Upper lobe of left lung (tissue), 4 donors: ENCODE results near the gene WDR44.

Experiments used
- CTCF ChIP-seq, 6 experiments: fragments of 450-650 bp in 4 of 6; fragments of 200-600 bp in 2 of 6; sonication (generic) in 2 of 6; IDR thresholded peaks; one replicate each; pipeline ENCODE4 v1.5.1; 2016 to 2019; ENCODE audit warnings: antibody characterized with exemption in 6 of 6
- EP300 ChIP-seq, 4 donors: sonication (generic); formaldehyde crosslinking; IDR thresholded peaks; one replicate each; pipeline ENCODE4 v1.5.1; 2017; ENCODE audit warnings: antibody characterized with exemption in 4 of 4, control low read depth in 2 of 4
- POLR2A ChIP-seq, 4 donors: fragments of 450-650 bp; IDR thresholded peaks; one replicate each; pipeline ENCODE4 v1.5.1; 2016 to 2017; ENCODE audit warnings: antibody characterized with exemption in 4 of 4, mild to moderate bottlenecking in 2 of 4
- POLR2AphosphoS5 ChIP-seq, 2 donors: sonication (generic); formaldehyde crosslinking; IDR thresholded peaks; one replicate each; pipeline ENCODE4 v1.5.1; 2017; ENCODE audit warnings: antibody characterized with exemption in 2 of 2

DNA sequence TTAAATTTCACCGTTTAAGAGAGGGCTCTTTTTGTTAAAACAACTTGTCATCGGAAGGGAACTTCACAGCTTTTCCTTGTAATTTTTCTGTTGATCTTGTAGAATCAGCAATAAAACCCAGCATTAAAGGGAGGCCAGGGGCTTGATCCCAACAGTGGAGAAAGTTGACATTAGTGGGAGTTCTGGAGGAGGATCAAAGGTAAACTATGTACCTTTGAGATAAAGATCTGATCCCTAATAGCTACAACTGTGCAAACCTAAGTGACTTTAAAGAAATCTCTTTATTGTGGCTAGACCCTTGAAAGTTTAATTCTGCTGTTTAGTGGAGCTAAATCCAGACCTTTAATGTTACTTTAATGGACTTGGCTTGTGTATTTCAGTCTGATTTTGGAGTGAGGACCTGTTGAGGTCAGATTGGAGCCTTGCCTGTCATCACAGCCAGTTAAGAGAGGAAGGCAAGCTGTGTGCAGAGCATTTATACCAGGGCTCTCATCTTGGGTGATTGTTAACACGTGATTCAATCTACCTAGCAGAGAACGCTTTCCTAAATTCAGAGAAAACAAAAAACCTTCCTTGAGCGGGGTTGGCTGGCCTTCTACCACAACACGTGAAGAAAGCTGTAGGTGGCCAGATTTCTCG is 151.4 kb downstream of the WDR44 start:
- TF ChIP-seq CTCF (IDR thresholded peaks at IDR 0.05) (no peak), EP300 (IDR thresholded peaks at IDR 0.05) (no peak), POLR2A (IDR thresholded peaks at IDR 0.05) (no peak), POLR2AphosphoS5 (IDR thresholded peaks at IDR 0.05) (no peak)
